ENCODE results near the gene MCM9.

DNA sequence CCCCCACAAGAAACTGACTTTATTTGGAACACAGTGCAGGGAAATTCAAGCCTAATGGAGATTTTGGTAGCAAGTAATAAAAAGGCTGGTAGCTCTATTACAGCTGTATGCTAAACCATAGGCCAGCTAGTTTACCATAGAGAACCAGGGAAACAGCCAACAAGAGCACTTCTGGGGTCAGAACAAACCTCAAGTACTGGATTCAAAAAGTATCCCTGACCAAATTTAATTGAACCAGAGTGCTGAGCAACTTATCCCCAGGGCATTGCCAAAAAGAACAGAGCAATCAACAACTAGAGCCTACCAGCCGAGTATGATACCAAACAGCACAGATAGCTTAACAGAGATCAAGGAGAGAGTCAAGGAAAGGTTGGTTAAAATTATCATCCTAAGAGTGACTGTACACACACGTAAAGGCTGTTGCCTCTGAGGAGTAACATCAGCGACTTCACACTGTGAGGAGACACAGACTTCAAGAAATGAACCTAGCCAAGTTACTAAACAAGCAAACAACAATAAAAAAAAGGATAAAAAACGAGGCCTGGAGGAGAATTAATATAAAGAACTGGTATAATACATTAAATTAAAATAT is 52.5 kb downstream of the MCM9 start:
- TF ChIP-seq, protein P1, sequence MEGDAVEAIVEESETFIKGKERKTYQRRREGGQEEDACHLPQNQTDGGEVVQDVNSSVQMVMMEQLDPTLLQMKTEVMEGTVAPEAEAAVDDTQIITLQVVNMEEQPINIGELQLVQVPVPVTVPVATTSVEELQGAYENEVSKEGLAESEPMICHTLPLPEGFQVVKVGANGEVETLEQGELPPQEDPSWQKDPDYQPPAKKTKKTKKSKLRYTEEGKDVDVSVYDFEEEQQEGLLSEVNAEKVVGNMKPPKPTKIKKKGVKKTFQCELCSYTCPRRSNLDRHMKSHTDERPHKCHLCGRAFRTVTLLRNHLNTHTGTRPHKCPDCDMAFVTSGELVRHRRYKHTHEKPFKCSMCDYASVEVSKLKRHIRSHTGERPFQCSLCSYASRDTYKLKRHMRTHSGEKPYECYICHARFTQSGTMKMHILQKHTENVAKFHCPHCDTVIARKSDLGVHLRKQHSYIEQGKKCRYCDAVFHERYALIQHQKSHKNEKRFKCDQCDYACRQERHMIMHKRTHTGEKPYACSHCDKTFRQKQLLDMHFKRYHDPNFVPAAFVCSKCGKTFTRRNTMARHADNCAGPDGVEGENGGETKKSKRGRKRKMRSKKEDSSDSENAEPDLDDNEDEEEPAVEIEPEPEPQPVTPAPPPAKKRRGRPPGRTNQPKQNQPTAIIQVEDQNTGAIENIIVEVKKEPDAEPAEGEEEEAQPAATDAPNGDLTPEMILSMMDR (IDR thresholded peaks at IDR 0.05) = no peak
- no peak for TF ChIP-seq EZH2 (IDR thresholded peaks at IDR 0.05; ENCODE audit: borderline replicate concordance, insufficient read depth, low read depth, low read length, poor library complexity, severe bottlenecking)
